Measurements from ENCODE around the gene JADE1. TPM values are rescaled to one million over a fixed set of nuclear protein-coding genes. Genes with fewer than 3 reads are reported as not detected.

The JADE1 gene
- total and polyA plus RNA-seq, 2 of the 13 experiments (the other 11 are each of a cell fraction or from before 2014, with no cell fraction given) = 5.4 to 19.3 TPM

- ChIA-PET POLR2A (no interaction called here), CTCF (ENCODE audit: low intra/inter-chr PET ratio, low total read pairs) (no interaction called here)
- no peaks in the 10 kb centered on the region for H3K9me3 ChIP-seq (ENCODE audit: low read length)
- H3K36me3 ChIP-seq (replicated peaks in 1 of 2; ENCODE audit: control insufficient read depth in 1 of 2, insufficient read depth in 2 of 2, low read length in 2 of 2) = no peaks in the 10 kb centered on the region
- intact Hi-C loops (cut with micrococcal nuclease; ENCODE audit: unreplicated experiment) (no loop called here), in situ Hi-C loops (cut with HindIII; ENCODE audit: extremely low pct_ligation_motif_present, low pct_unique_long_range_greater_than_20kb) (loop anchor here (25.0 kb wide), 1 partner anchor 241 kb away; no protein-coding TSS in a partner anchor)
- H4K20me1 ChIP-seq (ENCODE audit: insufficient read depth, low read length) = no peaks in the 10 kb centered on the region
- FAIRE-seq (no peak), ATAC-seq (peak; percentile 28; the same call in 2 of the 3 replicates), DNase-seq (ENCODE audit: low spot score) (no peak)
- no peak overlapping the region for H3K9ac ChIP-seq (ENCODE audit: insufficient read depth, low read depth, low read length)
- WGBS (ENCODE audit: low lambda C conversion rate) = 4% methylated on average over 2 of the region's 2 CpGs
- TF ChIP-seq TARDBP (CRISPR knock-in tag; IDR thresholded peaks at IDR 0.05) (no peak), UBTF (CRISPR knock-in tag; IDR thresholded peaks at IDR 0.05) (no peak), ZNF234 (CRISPR knock-in tag; conservative IDR thresholded peaks at IDR 0.05) (no peak), ZNF326 (CRISPR knock-in tag; IDR thresholded peaks at IDR 0.05; ENCODE audit: borderline replicate concordance) (no peak), FOSL2 (CRISPR knock-in tag; IDR thresholded peaks at IDR 0.05) (no peak), SIN3B (IDR thresholded peaks at IDR 0.05; ENCODE audit: low read length) (no peak), TFAP4 (IDR thresholded peaks at IDR 0.05; ENCODE audit: borderline replicate concordance, low read depth) (no peak), ZSCAN30 (CRISPR knock-in tag; IDR thresholded peaks at IDR 0.05) (no peak), RNF219 (CRISPR knock-in tag; IDR thresholded peaks at IDR 0.05) (no peak), RARG (CRISPR knock-in tag; IDR thresholded peaks at IDR 0.05; ENCODE audit: low read depth) (no peak), E2F2 (CRISPR knock-in tag; IDR thresholded peaks at IDR 0.05; ENCODE audit: borderline replicate concordance) (no peak), PPARG (CRISPR knock-in tag; conservative IDR thresholded peaks at IDR 0.05) (no peak), SIX1 (CRISPR knock-in tag; IDR thresholded peaks at IDR 0.05; ENCODE audit: borderline replicate concordance) (no peak), CCDC6 (CRISPR knock-in tag; IDR thresholded peaks at IDR 0.05) (no peak), POLR2AphosphoS2 (IDR thresholded peaks at IDR 0.05; ENCODE audit: low read depth, low read length) (no peak), SKI (IDR thresholded peaks at IDR 0.05; ENCODE audit: partially characterized antibody) (no peak), ZBTB37 (CRISPR knock-in tag; IDR thresholded peaks at IDR 0.05) (no peak)
- H3K4me1 ChIP-seq (ENCODE audit: insufficient read depth, low read length) = no peaks in the 10 kb centered on the region
- H3K4me3 ChIP-seq (replicated peaks in 1 of 3; ENCODE audit: insufficient read depth in 1 of 3, low read depth in 2 of 3, low read length in 3 of 3) = peak overlapping the region in 1 of 3 experiments; percentile 4; a peak in 1 of 6 replicates
- H2AFZ ChIP-seq (ENCODE audit: low read length) = no peak overlapping the region
- no TSS peak for BruUV-seq (replicated peaks)
- H3K27ac ChIP-seq (ENCODE audit: extremely low read length, insufficient read depth, low read length) = no peak overlapping the region
- peak overlapping the region; percentile 8; the same call in 1 of the 2 replicates for H3K4me2 ChIP-seq (ENCODE audit: low read depth, low read length)
- H3K79me2 ChIP-seq (ENCODE audit: insufficient read depth, low read length) = no peaks in the 10 kb centered on the region
- peaks cover 0 to 12% of the 10 kb centered on the region in 2 experiments; a peak in 2 of 5 replicates for H3K27me3 ChIP-seq (ENCODE audit: control insufficient read depth in 1 of 2, insufficient read depth in 2 of 2, low read length in 2 of 2)
Observed at GRCh38 chr4:128803783-128804182, 5.7 kb upstream of the JADE1 start.
